K562 (cell line): ENCODE results near the gene SDF4. TPM values are rescaled to one million over a fixed set of nuclear protein-coding genes. Genes with fewer than 3 reads are reported as not detected.

Source experiments
- ATAC-seq: fragments of 200-7000 bp; cut with Tn5 transposase; 3 replicates; pipeline ENCODE4 v1.9.1; 2020; ENCODE audit warnings: moderate library complexity
- BruUV-seq: library from RNA; stranded (reverse); fragments of 400-500 nt; replicated peaks from 2 replicates; lab custom pipeline; 2021; lab: Mats Ljungman, UMichigan
- CTCF ChIA-PET: fragments of 300-600 bp; formaldehyde crosslinking; extraction: SDS; loops from one replicate; lab custom pipeline; 2021; ENCODE audit warnings: low intra/inter-chr PET ratio; lab: Yijun Ruan, JAX
- POLR2A ChIA-PET: fragments of 300-600, 350-650 bp; sonication (Branson Sonifier 250); formaldehyde crosslinking; extraction: SDS; loops from one replicate; lab custom pipeline; 2021; ENCODE audit warnings: antibody characterized with exemption, inconsistent platforms; lab: Yijun Ruan, JAX
- DNase-seq, 4 experiments: peaks; one replicate each; pipeline versions ENCODE4 v3.0.0 to v3.0.0-alpha.2; 2011 to 2018; ENCODE audit warnings: low spot score in 3 of 4, mixed read lengths in 3 of 4; ENCODE audit errors: extremely low read depth in 1 of 4
- FAIRE-seq: peaks from 2 replicates; lab custom pipeline; 2011; peaks lifted over from hg19 to GRCh38; lab: Jason Lieb, UNC
- H2AFZ ChIP-seq: 2 replicates; pipeline ENCODE4 v1.6.0; 2011; ENCODE audit warnings: low read depth, low read length, control low read depth, inconsistent platforms
- H3K27ac ChIP-seq: fragments of 200-600 bp; 3 replicates; pipeline ENCODE4 v1.8.0; 2011; ENCODE audit warnings: low read depth, mild to moderate bottlenecking, control low read depth, inconsistent platforms, low read length, moderate library complexity, mixed read lengths; ENCODE audit errors: extremely low read depth
- H3K27me3 ChIP-seq, 2 experiments: fragments of 300-600 bp in 1 of 2; 2 replicates in 1 of 2; 3 replicates in 1 of 2; pipeline versions ENCODE4 v1.6.0 to v1.8.0; 2011; ENCODE audit warnings: inconsistent platforms in 2 of 2, low read length in 2 of 2, mild to moderate bottlenecking in 1 of 2, mixed read lengths in 1 of 2, moderate library complexity in 1 of 2; ENCODE audit not compliant: control insufficient read depth in 2 of 2, insufficient read depth in 2 of 2
- H3K36me3 ChIP-seq: fragments of 300-600 bp; 3 replicates; pipeline ENCODE4 v1.8.0; 2011; ENCODE audit warnings: mild to moderate bottlenecking, low read length, inconsistent platforms; ENCODE audit not compliant: control insufficient read depth, insufficient read depth
- H3K4me1 ChIP-seq, 2 experiments: fragments of 200-600 bp in 1 of 2; replicated peaks in 1 of 2; 2 replicates in 1 of 2; 3 replicates in 1 of 2; pipeline versions ENCODE4 v1.5.1 to v1.8.0; 2011; ENCODE audit warnings: inconsistent platforms in 2 of 2, low read length in 2 of 2, mild to moderate bottlenecking in 1 of 2, mixed read lengths in 1 of 2, moderate library complexity in 1 of 2; ENCODE audit not compliant: control insufficient read depth in 2 of 2, insufficient read depth in 2 of 2
- H3K4me2 ChIP-seq: 2 replicates; pipeline ENCODE4 v1.6.1; 2011; ENCODE audit warnings: low read length, control low read depth, inconsistent platforms, mixed read lengths; ENCODE audit not compliant: insufficient read depth
- H3K4me3 ChIP-seq: fragments of 200-600 bp; sonication (generic), shearing (Covaris generic); 2 replicates; pipeline ENCODE4 v1.5.1; 2016; ENCODE audit warnings: control low read depth, inconsistent platforms
- H3K79me2 ChIP-seq: fragments of 200-600 bp; 3 replicates; pipeline ENCODE4 v1.8.0; 2011; ENCODE audit warnings: low read length, inconsistent platforms; ENCODE audit not compliant: control insufficient read depth, insufficient read depth
- H3K9ac ChIP-seq, 2 experiments: 2 replicates each; pipeline versions ENCODE4 v1.6.0 to v1.6.1; 2011; ENCODE audit warnings: low read depth in 2 of 2, low read length in 2 of 2, control low read depth in 1 of 2, inconsistent platforms in 1 of 2, mild to moderate bottlenecking in 1 of 2, mixed read lengths in 1 of 2; ENCODE audit not compliant: insufficient read depth in 1 of 2
- H3K9me1 ChIP-seq: one replicate; pipeline ENCODE4 v1.6.0; 2011; ENCODE audit warnings: inconsistent platforms, mild to moderate bottlenecking, low read length, moderate library complexity; ENCODE audit not compliant: control insufficient read depth, insufficient read depth
- H3K9me3 ChIP-seq: replicated peaks from 2 replicates; pipeline ENCODE4 v1.5.1; 2011; ENCODE audit warnings: low read depth, low read length, inconsistent platforms; ENCODE audit not compliant: control insufficient read depth, insufficient read depth
- H4K20me1 ChIP-seq: replicated peaks from 2 replicates; pipeline ENCODE4 v1.6.1; 2011; ENCODE audit warnings: low read length, inconsistent platforms, mixed read lengths; ENCODE audit not compliant: control insufficient read depth, insufficient read depth
- BCLAF1 ChIP-seq, 2 experiments: fragments of 450-650 bp in 1 of 2; IDR thresholded peaks; 2 replicates each; pipeline ENCODE4 v1.6.1; 2011 to 2017; ENCODE audit warnings: low read depth in 2 of 2, antibody characterized with exemption in 1 of 2, borderline replicate concordance in 1 of 2, low read length in 1 of 2, mild to moderate bottlenecking in 1 of 2, mixed read lengths in 1 of 2; ENCODE audit not compliant: control insufficient read depth in 1 of 2
- SMARCB1 ChIP-seq: IDR thresholded peaks from 2 replicates; pipeline ENCODE4 v1.6.1; 2011; ENCODE audit warnings: improper control_type of control experiment, low read depth; ENCODE audit not compliant: insufficient read length
- TAF7 ChIP-seq: fragments of 450-650 bp; IDR thresholded peaks from 2 replicates; pipeline ENCODE4 v1.6.1; 2016; ENCODE audit warnings: missing genetic modification characterization, missing compliant biosample characterization
- WGBS: fragments of 100-300 bp; shearing (Covaris generic); methylation state at CpG from one replicate; pipeline ENCODE4 v1.1.6; 2016; ENCODE audit warnings: low coverage, mixed read lengths; ENCODE audit not compliant: insufficient coverage; ENCODE audit errors: missing lambda C conversion rate; 5-methylcytosine and 5-hydroxymethylcytosine counted together
- in situ Hi-C: fragments of 300-500 bp; cut with MboI; formaldehyde crosslinking; loops from 4 replicates; pipeline ENCODE4 v1.15.0; 2018; ENCODE audit warnings: inconsistent platforms, mixed read lengths
- intact Hi-C: fragments of 100-400 bp; cut with micrococcal nuclease; formaldehyde crosslinking; loops from 2 replicates; pipeline ENCODE4 v1.14.2; 2022
- polyA plus RNA-seq, 8 experiments: library from polyadenylated mRNA; depleted of rRNA in 4 of 8; stranded (reverse) in 5 of 8; unstranded in 3 of 8; fragments of >200 nt; fragmentation: Nextera tagmentation in 2 of 8; fragmentation: Illumina TruSeq in 1 of 8; extraction: Ambion mirVana in 2 of 8; extraction: Trizol in 1 of 8; gene quantifications; 2 replicates each; pipeline versions ENCODE4 v1.2.1 to v1.2.3, GENCODE V29; 2011 to 2014; ENCODE audit warnings: inconsistent platforms in 1 of 8, missing spikeins in 1 of 8
- total RNA-seq, 7 experiments: library from RNA; depleted of rRNA in 6 of 7; stranded (reverse); fragments of >200 nt in 6 of 7; fragmentation: Illumina TruSeq in 2 of 7; extraction: Trizol in 2 of 7; gene quantifications; 2 replicates each; pipeline versions ENCODE4 v1.2.1 to v1.2.3, GENCODE V29; 2011 to 2021; ENCODE audit warnings: low replicate concordance in 1 of 7

The SDF4 gene
- total and polyA plus RNA-seq, 9 of the 15 experiments (the other 6 are each of a cell fraction or from before 2014, with no cell fraction given): 0.35 to 160 (median 65.2) TPM

DNA sequence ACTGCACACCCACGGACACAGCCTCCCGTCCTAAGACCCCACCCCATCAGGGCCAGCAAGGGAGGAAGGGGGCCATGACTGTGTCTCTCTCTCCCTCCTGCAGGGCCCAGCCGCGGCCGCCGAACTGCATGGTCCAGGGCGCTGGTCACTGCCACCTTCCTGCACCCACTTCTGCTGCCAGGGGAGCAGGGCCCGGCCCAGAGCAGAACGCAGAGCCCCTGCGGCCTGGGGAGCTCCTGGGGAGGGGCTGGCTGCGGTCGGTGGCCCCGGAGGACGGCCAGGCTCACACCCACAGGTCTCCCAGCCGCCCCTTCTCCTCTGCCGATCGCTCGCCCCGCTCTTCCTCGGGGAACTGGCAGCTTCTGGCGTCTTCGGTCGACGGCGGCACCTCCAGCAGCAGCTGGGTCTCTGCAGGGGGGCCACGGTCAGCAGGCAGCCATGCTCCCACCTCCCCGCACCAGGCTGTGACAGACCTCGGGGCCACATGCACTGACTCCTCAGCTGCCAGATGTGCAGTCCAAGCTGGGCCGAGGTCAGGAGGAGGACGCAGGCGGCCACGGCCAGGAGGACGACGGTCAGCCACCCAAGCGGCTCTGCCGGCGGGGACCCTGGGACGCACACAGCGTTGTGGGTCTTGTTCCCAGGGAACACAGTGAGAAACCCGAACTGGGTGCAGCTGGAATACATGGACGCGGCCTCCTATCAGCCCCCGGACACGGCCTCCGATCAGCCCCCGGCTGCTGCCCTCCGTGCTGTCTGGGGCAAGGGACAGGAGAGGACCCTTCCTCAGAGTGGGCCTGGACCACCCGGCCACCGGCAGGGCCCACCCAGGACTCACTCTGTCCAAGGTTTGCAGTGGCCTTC lies 28.0 kb downstream of the SDF4 start (continued):
- TF ChIP-seq BCLAF1 (IDR thresholded peaks at IDR 0.05; ENCODE audit: borderline replicate concordance in 1 of 2, control insufficient read depth in 1 of 2, low read depth in 2 of 2, low read length in 1 of 2): no peak

GRCh38 chr1:1202831-1203560 lies 28.8 kb downstream of the SDF4 start:
- in situ Hi-C loops: no loop called here
- no peak for FAIRE-seq
- TF ChIP-seq TAF7 (tag) (no peak), SMARCB1 (no peak)
- TF ChIP-seq, all 486 proteins: peak for 0
- POLR2A ChIA-PET: interaction anchor here (0.6 to 0.7 kb wide), 2 partner anchors 15 to 205 kb away, joined by 3 to 4 read pairs; no protein-coding TSS in a partner anchor
- Histone ChIP-seq H3K9me3 (no peaks in the 10 kb centered on the region), H3K4me2 (no peak overlapping the region), H3K9ac (no peak overlapping the region), H3K79me2 (no peaks in the 10 kb centered on the region), H2AFZ (no peak overlapping the region), H3K27me3 (no peaks in the 10 kb centered on the region), H3K4me1 (peaks cover 0 to 93% of the 10 kb centered on the region in 2 experiments; a peak in 4 of 5 replicates), H3K4me3 (no peak overlapping the region), H3K27ac (no peak overlapping the region), H4K20me1 (no peaks in the 10 kb centered on the region), H3K36me3 (no peaks in the 10 kb centered on the region), H3K9me1 (no peaks in the 10 kb centered on the region)
- CTCF ChIA-PET: no interaction called here
- WGBS: 18% methylated on average over 21 of the region's 27 CpGs
- DNase-seq (peak in 2 of 4 experiments; percentile 66 to 69), ATAC-seq (no peak)
- intact Hi-C loops: no loop called here
- BruUV-seq: no TSS peak
